Ascending aorta (tissue), 2 donors: ENCODE measurements around the gene CDH23. TPM values are rescaled to one million over a fixed set of nuclear protein-coding genes. Genes with fewer than 3 reads are reported as not detected.

Source experiments
- DNase-seq, 2 donors: peaks; one replicate each; pipeline ENCODE4 v3.0.0-alpha.2; 2019; ENCODE audit warnings: low spot score in 2 of 2
- H3K27ac ChIP-seq, 2 donors: fragments of 200-600 bp; sonication (generic); one replicate each; pipeline ENCODE4 v1.5.1; 2016 to 2017; ENCODE audit warnings: mild to moderate bottlenecking in 1 of 2
- H3K27me3 ChIP-seq: fragments of 200-600 bp; sonication (generic); one replicate; pipeline ENCODE4 v1.5.1; 2017
- H3K36me3 ChIP-seq, 2 donors: fragments of 200-600 bp; sonication (generic); one replicate each; pipeline ENCODE4 v1.5.1; 2016
- H3K4me1 ChIP-seq, 2 donors: fragments of 200-600 bp; sonication (generic); one replicate each; pipeline ENCODE4 v1.5.1; 2016 to 2017; ENCODE audit warnings: mild to moderate bottlenecking in 1 of 2
- H3K4me3 ChIP-seq, 2 donors: fragments of 200-600 bp; sonication (generic); one replicate each; pipeline ENCODE4 v1.5.1; 2016 to 2017; ENCODE audit warnings: mild to moderate bottlenecking in 1 of 2
- H3K9me3 ChIP-seq, 2 donors: fragments of 200-600 bp; sonication (generic); one replicate each; pipeline ENCODE4 v1.5.1; 2016
- intact Hi-C: fragments of 100-400 bp; cut with DNase I; formaldehyde crosslinking; loops from one replicate; pipeline ENCODE4 v1.15.1; 2023
- total RNA-seq: library from RNA; depleted of rRNA; stranded (reverse); fragments of >200 nt; gene quantifications from one replicate; pipeline ENCODE4 v1.1.0, GENCODE V29; 2016
- TF ChIP-seq, protein P1 (sequence below), 3 experiments: fragments of 200-600 bp in 2 of 3; fragments of 450-650 bp in 1 of 3; sonication (generic) in 2 of 3; IDR thresholded peaks; one replicate each; pipeline ENCODE4 v1.5.1; 2016 to 2019; ENCODE audit warnings: antibody characterized with exemption in 3 of 3, mild to moderate bottlenecking in 1 of 3, moderate library complexity in 1 of 3

CDH23 gene
- total RNA-seq, 1 donor from 2014 or later, result 40.9 TPM

DNA sequence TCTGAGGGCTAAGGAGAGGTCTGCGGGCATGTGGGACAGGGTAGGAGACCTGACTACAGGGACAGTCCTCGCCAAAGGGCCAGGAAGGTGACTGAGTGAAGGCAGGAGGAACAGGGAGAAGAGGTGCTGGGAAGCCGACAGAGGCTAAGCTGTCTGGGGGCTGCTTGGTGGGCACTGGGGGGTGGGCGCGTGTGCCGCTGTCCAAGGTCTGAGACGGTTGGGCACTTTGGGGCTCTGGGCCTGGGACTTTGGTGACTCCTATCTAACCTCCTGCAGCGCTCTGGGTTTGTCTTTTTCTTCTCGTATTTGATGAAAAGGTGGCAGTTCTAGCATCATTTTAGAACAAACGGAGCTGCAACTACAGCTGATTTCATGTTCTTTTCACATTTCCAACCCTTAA lies 181.3 kb downstream of the CDH23 start:
- no peak for DNase-seq
- TF ChIP-seq, protein P1, sequence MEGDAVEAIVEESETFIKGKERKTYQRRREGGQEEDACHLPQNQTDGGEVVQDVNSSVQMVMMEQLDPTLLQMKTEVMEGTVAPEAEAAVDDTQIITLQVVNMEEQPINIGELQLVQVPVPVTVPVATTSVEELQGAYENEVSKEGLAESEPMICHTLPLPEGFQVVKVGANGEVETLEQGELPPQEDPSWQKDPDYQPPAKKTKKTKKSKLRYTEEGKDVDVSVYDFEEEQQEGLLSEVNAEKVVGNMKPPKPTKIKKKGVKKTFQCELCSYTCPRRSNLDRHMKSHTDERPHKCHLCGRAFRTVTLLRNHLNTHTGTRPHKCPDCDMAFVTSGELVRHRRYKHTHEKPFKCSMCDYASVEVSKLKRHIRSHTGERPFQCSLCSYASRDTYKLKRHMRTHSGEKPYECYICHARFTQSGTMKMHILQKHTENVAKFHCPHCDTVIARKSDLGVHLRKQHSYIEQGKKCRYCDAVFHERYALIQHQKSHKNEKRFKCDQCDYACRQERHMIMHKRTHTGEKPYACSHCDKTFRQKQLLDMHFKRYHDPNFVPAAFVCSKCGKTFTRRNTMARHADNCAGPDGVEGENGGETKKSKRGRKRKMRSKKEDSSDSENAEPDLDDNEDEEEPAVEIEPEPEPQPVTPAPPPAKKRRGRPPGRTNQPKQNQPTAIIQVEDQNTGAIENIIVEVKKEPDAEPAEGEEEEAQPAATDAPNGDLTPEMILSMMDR (IDR thresholded peaks at IDR 0.05), result no peak
- Histone ChIP-seq H3K9me3 (no peaks in the 10 kb centered on the region), H3K36me3 (no peaks in the 10 kb centered on the region), H3K4me3 (no peak overlapping the region), H3K4me1 (no peaks in the 10 kb centered on the region), H3K27ac (no peak overlapping the region), H3K27me3 (no peaks in the 10 kb centered on the region)
- intact Hi-C loops, result loop anchor here (10.0 kb wide), 1 partner anchor 1313 kb away; no protein-coding TSS in a partner anchor

DNA sequence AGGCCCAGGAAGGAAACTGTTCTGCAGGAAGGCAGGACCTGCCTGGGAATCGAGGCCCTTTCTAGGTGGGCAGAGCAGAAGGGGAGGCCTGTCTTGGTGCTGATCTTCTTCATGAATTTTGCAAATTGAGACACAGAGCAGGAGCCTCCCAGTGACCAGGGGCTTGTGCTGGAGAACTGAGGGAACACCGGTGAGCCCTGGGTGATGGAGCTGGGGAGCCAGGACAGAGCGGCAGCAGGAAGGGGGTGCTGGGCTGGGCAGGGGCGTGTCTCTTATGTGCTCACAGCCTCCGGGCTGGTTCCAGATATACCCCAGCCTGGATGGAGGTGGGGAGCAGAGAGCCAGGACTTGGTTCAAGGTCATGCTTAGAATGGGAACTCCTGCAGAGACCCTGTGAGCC lies 182.9 kb downstream of the CDH23 start:
- Histone ChIP-seq H3K27ac (no peak overlapping the region), H3K27me3 (no peaks in the 10 kb centered on the region), H3K9me3 (no peaks in the 10 kb centered on the region), H3K4me1 (no peaks in the 10 kb centered on the region), H3K4me3 (no peak overlapping the region), H3K36me3 (no peaks in the 10 kb centered on the region)
- TF ChIP-seq, protein P1 (IDR thresholded peaks at IDR 0.05), result no peak
- intact Hi-C loops, result loop anchor here (10.0 kb wide), 1 partner anchor 1315 kb away; no protein-coding TSS in a partner anchor
- no peak for DNase-seq

DNA sequence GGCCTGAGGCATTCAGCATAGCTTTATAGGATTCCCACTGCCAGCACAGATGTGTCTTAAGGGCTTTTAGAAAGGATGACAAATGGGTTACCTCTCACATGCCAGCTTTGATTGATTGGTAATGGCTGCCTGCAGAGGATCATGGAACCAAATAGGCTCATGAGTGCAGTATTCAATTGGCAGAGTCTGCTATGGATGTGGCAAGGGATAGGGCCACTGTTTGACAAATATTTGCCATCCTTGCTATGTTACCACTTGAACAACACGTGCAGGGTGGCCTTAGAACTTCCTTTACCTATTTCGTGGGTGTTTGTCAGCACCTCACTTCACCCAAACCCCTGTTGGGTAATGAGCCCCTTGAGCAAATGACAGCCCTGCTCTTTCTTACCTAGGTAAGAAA lies 183.7 kb downstream of the CDH23 start:
- TF ChIP-seq, protein P1 (IDR thresholded peaks at IDR 0.05), result no peak
- no peak for DNase-seq
- Histone ChIP-seq H3K9me3 (no peaks in the 10 kb centered on the region), H3K4me1 (no peaks in the 10 kb centered on the region), H3K36me3 (no peaks in the 10 kb centered on the region), H3K4me3 (no peak overlapping the region), H3K27me3 (no peaks in the 10 kb centered on the region), H3K27ac (no peak overlapping the region)
- intact Hi-C loops, result no loop called here

DNA sequence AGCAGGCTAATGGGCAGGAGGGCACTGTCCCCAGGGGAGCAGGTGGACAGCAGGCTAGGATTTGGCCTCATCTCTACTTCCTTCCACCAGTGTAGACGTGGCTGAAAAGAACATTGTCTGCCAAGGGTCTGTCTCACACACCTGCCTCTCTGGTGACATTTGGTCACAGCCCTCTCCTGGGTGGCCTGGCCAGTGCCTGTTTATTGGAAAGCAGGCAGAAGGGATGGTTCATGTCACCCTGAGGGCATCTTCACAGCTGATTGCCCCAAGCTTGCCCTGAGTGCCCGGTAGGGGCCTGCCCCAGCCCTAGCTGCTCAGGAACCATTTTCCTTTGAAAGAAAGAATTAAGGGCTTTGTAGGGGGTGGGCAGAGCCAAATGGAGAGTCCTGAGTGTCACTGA lies 184.2 kb downstream of the CDH23 start:
- H3K36me3 ChIP-seq, result no peaks in the 10 kb centered on the region
- H3K4me3 ChIP-seq, result no peak overlapping the region
- no peaks in the 10 kb centered on the region for H3K27me3 ChIP-seq
- H3K4me1 ChIP-seq, result no peaks in the 10 kb centered on the region
- DNase-seq, result no peak
- TF ChIP-seq, protein P1 (IDR thresholded peaks at IDR 0.05), result no peak
- intact Hi-C loops, result no loop called here
- H3K9me3 ChIP-seq, result no peaks in the 10 kb centered on the region
- H3K27ac ChIP-seq, result no peak overlapping the region

DNA sequence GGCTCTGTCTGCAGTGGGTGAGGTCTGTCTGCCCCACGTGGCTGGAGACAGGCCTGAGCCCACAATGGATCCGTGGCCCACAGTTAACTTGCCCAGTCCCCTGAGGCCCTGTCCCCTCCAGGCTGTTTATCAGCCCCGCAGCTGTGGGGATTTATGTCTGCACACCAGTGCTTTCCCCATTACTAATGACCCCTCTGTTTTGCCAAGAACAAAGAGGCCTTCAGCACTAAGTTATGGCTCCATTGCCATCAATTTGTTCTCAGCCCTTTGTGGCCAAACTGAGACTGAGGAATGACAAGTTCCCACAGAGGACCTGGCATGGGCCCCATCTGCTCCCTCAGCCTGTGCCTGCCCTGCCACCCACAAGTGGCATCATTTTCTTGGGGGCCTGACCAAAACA lies 184.7 kb downstream of the CDH23 start:
- Histone ChIP-seq H3K27me3 (no peaks in the 10 kb centered on the region), H3K27ac (no peak overlapping the region), H3K9me3 (no peaks in the 10 kb centered on the region), H3K4me1 (no peaks in the 10 kb centered on the region), H3K4me3 (no peak overlapping the region), H3K36me3 (no peaks in the 10 kb centered on the region)
- no peak for DNase-seq
- intact Hi-C loops, result no loop called here
- TF ChIP-seq, protein P1 (IDR thresholded peaks at IDR 0.05), result no peak

DNA sequence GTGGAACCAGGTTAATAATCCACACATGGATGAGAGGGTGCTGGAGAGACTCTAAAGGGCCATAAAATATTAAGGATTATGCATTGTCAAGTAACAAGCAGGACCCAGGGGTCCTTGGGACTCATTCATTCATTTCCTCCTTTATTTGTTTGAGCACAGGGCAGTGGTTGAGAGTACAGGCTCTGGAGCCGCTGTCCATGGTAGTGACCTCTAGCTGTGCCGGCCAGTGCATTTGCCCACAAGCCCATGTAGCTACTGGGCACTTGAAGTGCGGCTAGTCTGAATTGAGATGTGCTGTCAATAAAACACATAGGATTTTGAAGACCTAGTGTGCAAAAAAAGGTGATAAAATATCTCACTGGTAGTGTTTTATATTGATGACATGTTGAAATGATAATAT lies 185.3 kb downstream of the CDH23 start:
- H3K4me1 ChIP-seq, result no peaks in the 10 kb centered on the region
- no peaks in the 10 kb centered on the region for H3K9me3 ChIP-seq
- no peak overlapping the region for H3K4me3 ChIP-seq
- intact Hi-C loops, result no loop called here
- H3K27me3 ChIP-seq, result no peaks in the 10 kb centered on the region
- no peaks in the 10 kb centered on the region for H3K36me3 ChIP-seq
- no peak for DNase-seq
- TF ChIP-seq, protein P1 (IDR thresholded peaks at IDR 0.05), result no peak
- no peak overlapping the region for H3K27ac ChIP-seq
